ENCODE measurements around the gene IL2RA. TPM values are rescaled to one million over a fixed set of nuclear protein-coding genes. Genes with fewer than 3 reads are reported as not detected.

The IL2RA gene
- total and polyA plus RNA-seq, 12 donors, result 0.19 to 9.1 (median 0.82) TPM

DNA sequence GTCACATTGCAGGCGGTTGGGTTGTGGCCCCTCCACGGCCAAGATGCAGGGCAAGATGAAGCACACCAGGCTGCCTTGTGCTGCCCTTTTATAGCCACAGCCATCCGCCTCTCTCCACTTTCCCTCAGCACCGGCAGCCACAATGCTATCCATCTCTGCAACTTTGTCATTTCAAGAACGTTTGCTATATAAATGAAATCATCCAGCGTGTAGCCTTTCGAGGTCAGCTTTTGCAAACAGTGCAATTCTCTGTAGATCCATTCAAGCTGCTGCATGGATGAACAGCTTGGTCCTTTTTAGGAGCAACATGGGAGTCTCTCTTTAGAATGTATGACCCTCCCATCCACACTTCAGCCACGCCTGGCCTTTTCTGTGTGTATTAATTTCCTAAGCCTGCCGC lies 78.4 kb downstream of the IL2RA start:
- Histone ChIP-seq H3K4me1 (peaks cover 0 to 13% (median 4%) of the 10 kb centered on the region in 9 donors), H3K9me3 (no peaks in the 10 kb centered on the region), H3K27ac (no peak overlapping the region), H3K4me3 (no peak overlapping the region), H3K27me3 (no peaks in the 10 kb centered on the region), H3K36me3 (no peaks in the 10 kb centered on the region)
- 81 to 82% methylated on average over 9 of the region's 9 CpGs for WGBS, 2 donors
- ATAC-seq (peak in 1 of 8 donors; percentile 36), DNase-seq (no peak)
- intact Hi-C loops (cut with DNase I), result no loop called here
- TF ChIP-seq, protein P1, sequence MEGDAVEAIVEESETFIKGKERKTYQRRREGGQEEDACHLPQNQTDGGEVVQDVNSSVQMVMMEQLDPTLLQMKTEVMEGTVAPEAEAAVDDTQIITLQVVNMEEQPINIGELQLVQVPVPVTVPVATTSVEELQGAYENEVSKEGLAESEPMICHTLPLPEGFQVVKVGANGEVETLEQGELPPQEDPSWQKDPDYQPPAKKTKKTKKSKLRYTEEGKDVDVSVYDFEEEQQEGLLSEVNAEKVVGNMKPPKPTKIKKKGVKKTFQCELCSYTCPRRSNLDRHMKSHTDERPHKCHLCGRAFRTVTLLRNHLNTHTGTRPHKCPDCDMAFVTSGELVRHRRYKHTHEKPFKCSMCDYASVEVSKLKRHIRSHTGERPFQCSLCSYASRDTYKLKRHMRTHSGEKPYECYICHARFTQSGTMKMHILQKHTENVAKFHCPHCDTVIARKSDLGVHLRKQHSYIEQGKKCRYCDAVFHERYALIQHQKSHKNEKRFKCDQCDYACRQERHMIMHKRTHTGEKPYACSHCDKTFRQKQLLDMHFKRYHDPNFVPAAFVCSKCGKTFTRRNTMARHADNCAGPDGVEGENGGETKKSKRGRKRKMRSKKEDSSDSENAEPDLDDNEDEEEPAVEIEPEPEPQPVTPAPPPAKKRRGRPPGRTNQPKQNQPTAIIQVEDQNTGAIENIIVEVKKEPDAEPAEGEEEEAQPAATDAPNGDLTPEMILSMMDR (IDR thresholded peaks at IDR 0.05), result no peak

DNA sequence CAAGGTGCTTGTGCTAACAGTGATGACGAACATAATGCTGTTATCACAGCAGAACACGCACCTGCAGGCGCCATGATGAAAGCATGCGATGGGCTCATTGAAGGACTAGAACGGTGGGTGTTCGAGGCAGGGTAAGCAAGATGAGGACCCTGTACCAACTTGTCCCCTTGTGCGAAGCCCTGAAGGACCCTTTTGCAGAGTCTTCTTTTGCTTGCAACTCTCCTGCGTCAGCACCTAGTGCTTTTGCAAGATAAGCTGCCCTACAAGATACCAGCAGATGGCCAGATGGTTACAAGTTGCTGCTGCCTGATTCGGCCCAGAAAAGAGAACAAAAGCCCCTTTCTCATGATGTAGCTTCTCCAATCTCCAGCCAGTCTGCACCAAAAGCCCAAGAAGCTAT lies 80.6 kb downstream of the IL2RA start:
- Histone ChIP-seq H3K27ac (no peak overlapping the region), H3K27me3 (no peaks in the 10 kb centered on the region), H3K36me3 (no peaks in the 10 kb centered on the region), H3K9me3 (no peaks in the 10 kb centered on the region), H3K4me3 (no peak overlapping the region), H3K4me1 (peaks cover 0 to 17% (median 11%) of the 10 kb centered on the region in 9 donors)
- TF ChIP-seq, protein P1 (IDR thresholded peaks at IDR 0.05), result no peak
- intact Hi-C loops (cut with DNase I), result no loop called here
- DNase-seq, result no peak
- no peak for ATAC-seq
- 85% methylated on average over 9 of the region's 9 CpGs for WGBS, 2 donors

DNA sequence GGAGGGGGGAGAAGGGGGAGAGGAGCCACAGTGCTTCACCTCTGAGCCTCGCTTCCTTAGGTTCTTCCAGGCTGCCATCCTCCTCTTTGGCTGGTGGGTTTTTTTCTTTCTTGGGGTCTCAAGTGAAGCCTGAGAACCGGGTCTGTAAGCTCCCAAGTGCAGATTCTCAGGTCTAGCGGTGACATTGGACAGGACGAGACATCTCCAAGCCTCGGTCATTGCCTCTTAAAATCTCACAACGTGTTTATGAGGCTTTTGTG lies 84.0 kb downstream of the IL2RA start:
- peaks cover 0 to 6% (median 0%) of the 10 kb centered on the region in 9 donors for H3K36me3 ChIP-seq
- H3K4me1 ChIP-seq, result peaks cover 0 to 45% (median 20%) of the 10 kb centered on the region in 9 donors
- intact Hi-C loops (cut with DNase I), result loop anchor here in 2 of 10 donors (5.0 to 10.0 kb wide), 2 partner anchors 34 to 73 kb away; no protein-coding TSS in a partner anchor
- ATAC-seq (no peak), DNase-seq (no peak)
- peak overlapping the region; percentile 68 to 97 (median 90) for H3K4me3 ChIP-seq
- 15 to 23% methylated on average over 6 of the region's 6 CpGs for WGBS, 2 donors
- TF ChIP-seq, protein P1 (IDR thresholded peaks at IDR 0.05), result no peak
- peak overlapping the region; percentile 91 to 99 (median 96) for H3K27ac ChIP-seq
- no peaks in the 10 kb centered on the region for H3K27me3 ChIP-seq
- no peaks in the 10 kb centered on the region for H3K9me3 ChIP-seq

DNA sequence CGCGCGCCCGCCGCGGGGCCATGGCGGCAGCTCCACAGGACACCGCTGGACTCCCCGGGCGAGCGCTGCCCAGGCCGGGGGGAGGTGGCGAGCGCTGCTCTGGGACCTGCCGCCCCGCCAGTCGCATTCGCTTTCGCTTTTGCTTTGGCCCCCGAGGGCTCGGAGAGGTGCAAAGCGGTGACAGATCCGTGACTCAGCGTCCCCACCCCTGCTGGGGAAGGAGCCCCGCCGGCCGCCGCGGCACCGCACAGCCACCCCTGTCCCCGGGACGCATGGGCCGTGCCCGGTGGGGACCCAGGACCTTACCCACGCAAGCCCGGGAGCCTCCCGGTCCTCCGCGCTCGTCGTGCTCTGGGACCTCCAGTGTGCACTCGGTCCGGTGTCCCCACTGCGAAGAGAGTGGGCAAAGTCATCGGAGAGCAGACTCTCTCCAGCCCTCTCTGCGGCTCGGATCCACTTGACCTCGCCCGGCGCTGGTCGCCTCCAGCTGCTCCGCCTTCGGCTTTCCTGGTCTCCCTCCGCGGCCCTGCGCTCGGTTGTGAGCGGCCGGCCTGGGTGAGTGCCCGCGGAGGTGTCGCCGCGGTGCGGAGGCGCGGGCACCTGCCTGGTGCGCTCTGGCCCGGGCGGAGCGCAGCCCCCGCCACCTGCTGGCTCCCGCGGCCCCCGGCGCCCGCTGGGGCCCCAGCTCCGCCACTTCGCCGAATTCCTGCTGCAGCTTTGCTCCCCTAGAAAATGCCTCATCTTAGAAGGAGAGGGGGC lies 84.5 kb downstream of the IL2RA start, which contains the start of gene IL15RA:
TSS of gene IL15RA (minus strand) at position 73 of the 759 bp plus-strand sequence. CDS start at position 22, 51 bp downstream.
- WGBS, 2 donors, result 0% methylated on average over 53 to 80 of the region's 80 CpGs
- intact Hi-C loops (cut with DNase I), result loop anchor here in 3 of 10 donors (2.0 to 10.0 kb wide), 3 partner anchors 33 to 73 kb away; no protein-coding TSS in a partner anchor

More for the DNA sequence above, 84.5 kb downstream of the IL2RA start, which contains the start of gene IL15RA:
- Histone ChIP-seq H3K27me3 (no peaks in the 10 kb centered on the region), H3K27ac (peak within 1 kb of the TSS; percentile 91 to 99 (median 96)), H3K4me1 (peaks cover 0 to 50% (median 21%) of the 10 kb centered on the region in 9 donors), H3K36me3 (peaks cover 0 to 6% (median 0%) of the 10 kb centered on the region in 9 donors), H3K4me3 (peak within 1 kb of the TSS; percentile 68 to 97 (median 90)), H3K9me3 (no peaks in the 10 kb centered on the region)
- TF ChIP-seq, protein P1 (IDR thresholded peaks at IDR 0.05), result peak in 5 of 9 donors; percentile 8 to 40 (median 38)
- ATAC-seq (peak; percentile 83 to 90 (median 86)), DNase-seq (peak; percentile 76 to 78)
